ENCODE measurements around the gene RENBP.
"Not testable (repeated sequence)": the region's sequence is repeated elsewhere in the genome, so short reads cannot be mapped to it uniquely, and the experiment has no call there.

Gene RENBP

DNA sequence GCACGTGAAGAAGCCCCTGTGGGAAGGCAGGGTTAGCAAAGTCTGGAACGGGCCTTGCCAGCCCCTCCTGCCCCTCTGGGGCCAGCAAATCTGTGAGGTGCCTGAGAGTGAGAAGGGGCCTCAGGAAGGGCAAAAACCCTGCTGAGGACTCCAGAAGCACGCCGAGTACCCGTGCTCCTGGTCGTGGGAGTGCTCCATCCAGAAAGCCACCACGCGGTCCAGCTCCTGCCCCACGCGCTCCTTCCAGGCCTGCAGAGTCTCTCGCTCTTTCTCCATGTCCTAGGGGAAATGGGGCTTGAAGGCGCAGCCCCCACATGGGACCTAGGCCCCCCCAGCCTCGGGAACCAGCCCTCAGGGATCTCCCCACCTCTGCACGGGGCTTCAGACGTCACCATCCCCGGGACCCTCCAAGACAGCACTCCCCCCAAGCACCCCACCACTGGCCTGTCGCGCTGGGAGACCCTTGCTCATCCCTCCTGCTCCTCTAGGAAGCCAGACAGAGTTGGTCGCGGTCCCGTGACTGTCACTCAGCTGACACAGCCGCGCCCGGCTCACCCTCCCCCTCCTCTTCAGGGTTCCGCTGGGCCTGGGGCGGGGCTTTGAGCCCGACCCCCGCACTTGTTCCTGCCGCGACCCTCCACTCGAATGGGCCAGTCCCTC is at the start of gene RENBP:
Gene RENBP, minus strand, starts transcription at position 504 of the 660 bp plus-strand sequence. Its CDS starts 33 bp downstream, at position 471.
- DNase-seq = no peak

DNA sequence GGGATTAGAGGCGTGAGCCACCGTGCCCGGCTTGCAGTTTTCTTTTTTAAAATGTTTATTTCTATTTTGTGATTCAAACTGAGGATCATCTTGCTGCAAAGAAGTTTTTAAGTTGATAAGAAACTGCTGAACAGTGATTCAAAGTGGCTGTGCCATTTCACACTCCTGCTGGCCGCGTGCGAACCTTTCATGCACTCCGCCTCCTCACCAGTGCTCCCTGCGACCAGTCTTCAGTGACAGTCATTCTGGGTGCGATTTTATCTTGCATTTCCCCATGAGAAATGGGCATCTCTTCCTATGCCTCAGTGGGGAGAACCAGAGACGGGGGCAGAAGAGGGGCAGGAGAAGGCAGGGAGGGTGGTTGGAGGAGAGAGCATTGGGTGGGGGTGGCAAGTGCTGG is 49.5 kb upstream of the RENBP start:
- DNase-seq = no peak

GRCh38 chrX:153993079-153993478 is 48.6 kb upstream of the RENBP start:
- DNase-seq = no peak

DNA sequence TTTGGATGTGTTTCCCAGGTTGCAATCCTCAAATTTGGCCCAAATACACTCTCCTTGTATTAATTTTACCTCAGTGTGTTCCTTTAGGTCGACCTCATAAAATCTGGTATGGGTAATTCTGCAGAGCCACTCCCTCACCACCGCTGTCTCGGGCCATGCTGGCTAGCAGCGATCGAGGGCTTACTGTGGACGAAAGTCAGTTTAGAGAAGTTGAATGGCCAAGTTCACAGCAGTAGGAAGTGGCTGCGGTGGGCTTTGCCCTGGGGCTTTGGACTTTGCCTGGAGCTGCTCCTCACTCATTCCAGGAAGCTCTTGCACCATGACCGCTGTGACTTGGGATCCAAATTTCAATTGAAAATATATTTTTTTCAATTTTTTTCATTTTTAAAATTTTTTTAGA is 47.7 kb upstream of the RENBP start:
- DNase-seq = no peak

GRCh38 chrX:153991013-153991580 is 46.7 kb upstream of the RENBP start:
- DNase-seq = no peak

DNA sequence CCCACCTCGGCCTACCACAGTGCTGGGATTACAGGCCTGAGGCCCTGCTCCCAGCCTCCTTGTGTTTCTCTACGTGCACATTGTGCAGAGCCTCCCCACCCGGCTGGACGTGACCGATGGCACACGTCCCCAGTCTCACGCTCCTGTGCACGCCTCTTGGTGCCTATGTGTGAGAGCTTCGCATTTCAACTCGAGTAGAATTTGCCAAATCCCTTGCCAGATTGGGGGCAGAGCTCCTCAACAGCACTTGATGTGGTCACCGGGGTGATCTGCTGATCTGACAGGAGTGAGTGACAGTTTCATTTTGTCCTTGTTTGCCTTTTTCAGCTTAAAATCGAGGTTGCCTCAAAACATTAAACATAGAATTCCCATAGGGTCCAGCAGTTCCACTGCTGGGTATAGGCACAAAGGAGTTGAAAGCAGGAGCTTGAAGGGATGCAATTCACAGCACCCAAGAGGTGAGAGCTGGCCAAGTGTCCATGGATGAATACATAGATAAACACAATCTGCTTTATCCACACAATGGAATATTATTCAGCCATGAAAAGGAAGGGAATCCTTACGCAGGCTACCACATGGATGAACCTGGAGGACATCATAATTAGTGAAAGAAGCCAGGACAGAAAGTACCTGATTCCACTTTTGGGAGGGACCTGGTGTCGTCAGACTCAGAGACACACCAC is 45.7 kb upstream of the RENBP start:
- no peak for DNase-seq

DNA sequence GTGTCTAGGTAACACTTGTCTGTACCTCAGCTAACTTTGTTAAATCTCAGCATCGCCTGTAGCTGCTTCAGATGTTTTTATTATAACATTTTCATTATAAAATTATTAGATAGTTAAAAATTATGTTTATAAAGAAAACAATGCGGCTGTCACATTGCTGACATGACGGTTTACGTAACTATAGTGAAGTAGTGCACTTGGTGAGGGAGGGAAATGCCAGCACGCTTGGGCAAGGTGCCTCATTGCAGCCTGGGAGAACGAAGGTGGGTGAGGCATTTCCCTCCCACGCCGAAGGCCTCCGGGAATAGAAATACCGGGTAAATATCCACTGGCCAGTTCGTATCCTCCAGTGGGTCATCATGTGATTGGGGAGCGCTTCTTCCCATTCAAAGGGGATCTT is 44.0 kb upstream of the RENBP start:
- no peak for DNase-seq

DNA sequence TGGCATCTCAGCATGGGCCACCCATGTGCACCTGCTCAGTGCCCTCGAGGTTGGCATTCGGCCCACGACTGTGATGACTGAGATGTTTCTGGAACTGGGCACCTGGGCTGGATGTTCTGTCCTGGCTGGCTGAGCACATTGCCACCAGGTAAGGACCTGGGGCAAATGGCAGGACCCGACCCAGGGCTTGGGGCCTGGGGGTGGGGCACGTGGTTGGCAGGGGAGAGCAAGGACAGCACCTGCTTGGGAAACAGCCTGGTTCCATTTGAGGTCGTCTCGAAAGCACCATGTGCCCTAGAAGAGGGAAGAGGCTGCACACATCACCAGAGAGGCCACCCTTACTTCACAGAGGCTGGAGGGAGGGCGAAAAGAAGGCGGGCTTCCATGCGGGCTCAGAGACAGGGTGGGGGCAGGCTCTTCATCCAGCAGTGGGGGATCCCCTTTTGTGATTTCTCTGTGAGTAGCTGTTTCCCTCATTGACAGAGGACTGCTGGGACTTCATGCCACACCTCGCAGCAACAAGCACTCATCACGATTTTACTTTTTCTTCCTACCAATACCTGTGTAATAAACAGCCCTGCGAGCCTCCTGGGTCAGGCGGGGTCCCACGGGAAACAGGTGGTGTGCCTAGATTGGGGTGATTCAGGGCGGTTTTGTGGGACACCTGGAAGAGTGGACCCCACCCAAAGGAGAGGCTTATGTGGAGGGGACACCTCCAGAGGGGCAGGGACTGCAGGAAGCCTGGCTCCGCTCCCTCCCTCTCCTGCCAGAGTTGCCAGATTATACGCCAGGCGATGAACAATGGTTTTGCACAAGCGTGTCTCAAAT is 40.1 kb upstream of the RENBP start:
- no peak for DNase-seq

DNA sequence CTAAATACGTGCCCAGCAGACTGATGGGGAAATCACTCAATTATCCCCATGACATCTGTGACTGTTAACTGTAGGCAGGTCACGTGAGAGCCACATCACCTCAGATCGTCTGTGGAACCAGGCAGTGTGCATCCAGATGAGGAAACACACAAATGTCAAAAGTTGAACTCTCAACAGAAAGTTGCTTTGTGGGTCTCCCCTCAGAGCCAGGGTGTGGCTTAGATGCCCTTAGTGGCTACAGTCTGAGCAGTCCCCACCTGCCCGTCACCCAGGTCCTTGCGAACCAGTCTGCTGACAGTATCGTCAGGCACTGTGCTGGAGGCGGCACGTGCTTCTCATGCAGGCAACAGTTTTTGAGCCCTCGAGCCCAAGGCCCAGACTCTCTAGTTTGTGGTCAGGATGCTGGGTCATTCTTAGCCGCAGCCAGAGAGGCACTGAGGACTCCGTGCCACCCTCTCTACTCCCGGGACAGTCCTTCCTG is 38.9 kb upstream of the RENBP start:
- no peak for DNase-seq

DNA sequence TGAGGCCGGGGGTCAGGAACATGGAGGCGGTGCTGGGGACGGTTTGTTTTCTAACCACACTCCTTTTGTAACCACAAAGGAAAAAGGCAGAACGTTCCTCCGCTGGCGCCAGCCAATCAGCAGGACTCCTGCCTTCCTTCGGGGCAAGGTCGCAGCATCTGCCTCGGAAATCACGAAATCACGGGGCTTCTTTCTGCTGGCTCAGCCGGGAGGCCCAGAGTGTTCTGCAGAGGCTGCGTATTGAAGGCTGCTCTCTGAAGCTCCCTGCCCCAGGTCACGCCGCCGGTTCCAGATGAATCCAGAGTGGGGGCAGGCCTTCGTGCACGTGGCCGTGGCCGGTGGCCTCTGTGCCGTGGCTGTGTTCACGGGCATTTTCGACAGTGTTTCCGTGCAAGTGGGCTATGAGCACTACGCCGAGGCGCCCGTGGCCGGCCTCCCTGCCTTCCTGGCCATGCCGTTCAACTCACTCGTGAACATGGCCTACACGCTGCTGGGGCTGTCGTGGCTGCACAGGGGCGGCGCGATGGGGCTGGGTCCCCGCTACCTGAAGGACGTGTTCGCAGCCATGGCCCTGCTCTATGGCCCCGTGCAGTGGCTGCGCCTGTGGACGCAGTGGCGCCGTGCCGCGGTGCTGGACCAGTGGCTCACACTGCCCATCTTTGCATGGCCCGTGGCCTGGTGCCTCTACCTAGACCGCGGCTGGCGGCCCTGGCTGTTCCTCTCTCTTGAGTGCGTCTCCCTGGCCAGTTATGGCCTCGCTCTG is 37.5 kb upstream of the RENBP start:
- no peak for DNase-seq

- DNase-seq = no peak
Measured at GRCh38 chrX:153981231-153981630, 36.8 kb upstream of the RENBP start.

GRCh38 chrX:153980394-153980793 is 36.0 kb upstream of the RENBP start:
- DNase-seq = not testable (repeated sequence)

- no peak for DNase-seq
Measured at GRCh38 chrX:153974726-153975286, 30.4 kb upstream of the RENBP start.

GRCh38 chrX:153974003-153974725 is 29.7 kb upstream of the RENBP start:
- no peak for DNase-seq

DNA sequence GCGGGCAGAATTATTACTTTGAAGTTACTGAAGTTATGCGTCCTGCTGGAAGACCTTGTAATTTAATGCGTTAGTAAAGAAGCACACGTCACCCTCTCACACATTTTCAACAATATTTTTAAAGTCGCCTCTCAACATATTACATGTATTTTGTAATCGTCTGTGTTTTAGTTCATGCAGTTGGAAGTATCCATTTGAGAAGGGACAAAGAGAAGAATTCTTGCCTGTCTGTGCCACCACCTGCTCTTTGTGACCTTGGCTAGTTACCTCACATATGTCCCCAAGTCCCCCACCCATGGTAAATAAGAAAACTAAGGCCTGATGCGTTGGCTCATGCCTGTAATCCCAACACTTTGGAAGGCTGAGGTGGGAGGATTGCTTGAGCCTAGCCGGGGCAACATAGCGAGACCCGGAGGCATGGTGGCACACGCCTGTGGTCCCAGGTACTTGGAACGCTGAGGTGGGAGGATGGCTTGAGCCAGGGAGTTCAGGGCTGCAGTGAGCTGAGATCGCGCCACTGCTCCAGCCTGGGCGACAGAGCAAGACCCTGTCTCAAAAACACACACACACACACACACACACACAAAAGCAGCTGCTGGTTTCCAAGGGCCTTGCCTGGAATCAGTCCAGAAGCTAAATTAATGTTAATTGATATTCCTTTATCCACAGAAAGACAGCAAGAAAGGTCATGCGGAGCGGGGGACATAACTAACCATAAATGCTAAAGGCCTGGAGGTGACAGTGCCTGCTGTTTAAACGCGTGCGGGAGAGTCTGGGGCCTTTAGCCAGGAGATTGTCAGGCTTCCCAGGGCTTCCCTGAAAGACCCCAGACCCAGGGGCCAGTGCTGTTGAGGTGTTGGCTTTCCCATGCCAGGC is 28.9 kb upstream of the RENBP start:
- peak in 1 of 2 experiments; percentile 48 for DNase-seq

DNA sequence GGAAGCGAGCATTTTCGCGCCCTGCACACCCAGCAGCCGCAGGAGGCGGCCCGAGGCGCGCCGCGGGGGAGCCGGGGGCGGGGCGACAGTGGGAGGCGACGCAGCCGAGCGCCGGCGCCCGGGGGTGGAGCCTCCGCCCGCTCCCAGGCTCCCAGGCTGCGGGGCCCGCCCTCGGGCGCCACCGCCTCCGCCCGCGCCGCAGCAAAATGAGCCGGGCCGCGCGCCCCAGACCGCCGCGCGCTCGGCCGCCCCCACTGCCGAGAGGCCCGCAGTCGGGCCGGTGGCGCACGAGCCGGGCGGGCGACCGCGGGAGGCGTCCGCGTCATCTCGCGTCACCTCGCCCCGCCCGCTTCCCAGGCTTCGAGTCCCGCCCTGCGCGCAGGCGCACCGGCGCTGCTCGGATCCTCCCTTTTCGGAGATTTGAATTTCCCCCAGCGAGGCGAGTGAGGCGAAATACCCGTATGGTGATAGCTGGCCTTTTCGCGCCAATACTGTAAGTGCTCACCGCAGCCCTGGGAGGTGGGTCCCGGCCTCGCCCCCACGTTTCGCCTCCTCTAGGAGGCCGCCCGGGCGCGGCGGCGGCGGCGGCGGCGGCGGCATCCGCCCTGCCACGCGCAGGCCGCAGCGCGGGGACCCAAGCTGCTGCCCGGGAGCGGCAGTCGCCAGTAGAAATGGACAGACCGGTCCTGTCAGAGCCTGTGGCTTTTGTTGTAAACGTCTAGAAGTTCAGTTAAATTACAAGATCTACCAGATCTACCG is 28.1 kb upstream of the RENBP start, which contains the start of gene TMEM187:
Gene TMEM187, plus strand, starts transcription at position 387 of the 759 bp plus-strand sequence. CDS start 9,309 bp downstream, outside the sequence.
- peak; percentile 62 to 80 for DNase-seq

DNA sequence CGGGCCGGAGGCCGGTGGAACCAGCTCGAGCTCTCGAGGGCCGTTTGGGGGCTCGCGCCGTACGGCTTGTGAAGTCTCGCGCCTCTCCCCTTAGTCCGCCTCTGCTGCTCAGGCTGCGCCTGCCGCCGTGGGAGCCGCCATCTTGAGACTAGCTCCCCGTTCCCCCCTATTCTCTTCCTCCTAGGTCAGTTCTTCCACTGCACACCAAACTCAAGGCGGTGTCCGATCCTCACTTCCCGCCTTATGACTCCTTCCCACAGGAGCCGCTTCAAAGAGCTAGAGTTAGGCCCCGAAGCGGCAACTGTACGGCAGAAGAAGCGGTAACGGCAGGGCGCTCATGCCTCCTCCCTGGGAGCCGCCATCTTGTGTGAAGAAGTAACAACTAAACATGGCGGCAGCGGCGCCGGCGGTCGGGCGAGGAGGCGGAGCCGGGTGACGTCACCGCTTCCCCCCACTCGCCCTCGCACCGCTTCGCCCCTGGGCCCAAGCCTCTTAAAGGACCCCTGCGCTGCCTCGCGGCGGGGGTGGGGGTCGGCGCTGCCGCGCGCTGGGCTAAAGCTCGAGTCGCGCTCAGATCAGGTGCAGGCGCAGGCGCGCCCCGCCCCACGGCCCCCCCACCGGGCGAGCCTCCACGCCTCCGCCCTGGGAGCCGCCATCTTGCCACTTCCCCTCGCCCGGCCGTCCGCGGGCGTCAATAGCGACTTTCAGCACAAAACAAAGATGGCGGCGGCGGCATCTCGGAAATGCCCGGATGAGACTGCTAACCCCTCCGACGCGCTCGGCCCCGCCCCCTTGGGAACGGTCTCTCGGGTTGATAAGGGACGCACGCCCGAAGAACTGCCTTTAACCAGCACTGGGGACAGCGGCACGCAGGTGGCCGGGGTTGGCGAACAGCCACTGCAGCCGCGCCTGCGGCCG is 27.3 kb upstream of the RENBP start, which contains the start of gene HCFC1:
Gene HCFC1, minus strand, starts transcription at position 369 of the 918 bp plus-strand sequence. CDS start 978 bp downstream, outside the sequence.
- DNase-seq = peak; percentile 76 to 89

GRCh38 chrX:153971124-153971449 is 26.6 kb upstream of the RENBP start:
- peak; percentile 56 to 72 for DNase-seq

Data from SW 1271 (cell line).